Spleen (tissue), 7 donors: ENCODE results near the gene FDX2.

ENCODE experiments used
- CTCF ChIP-seq, 11 experiments: fragments of 200-600 bp in 7 of 11; fragments of 450-650 bp in 4 of 11; sonication (generic) in 4 of 11; IDR thresholded peaks in 8 of 11; conservative IDR thresholded peaks in 3 of 11; 1 replicate in 7 of 11; 2 replicates in 4 of 11; pipeline versions ENCODE4 v1.4.0 to v1.8.0; 2016 to 2021; ENCODE audit warnings: antibody characterized with exemption in 11 of 11, inconsistent platforms in 4 of 11, mild to moderate bottlenecking in 1 of 11
- POLR2A ChIP-seq, 3 donors: fragments of 450-650 bp; IDR thresholded peaks; one replicate each; pipeline ENCODE4 v1.5.1; 2017; ENCODE audit warnings: antibody characterized with exemption in 3 of 3, mild to moderate bottlenecking in 1 of 3
- donor health status: DM: no; HTN: no; CAD: no; lungs with moderate emphysema.
- donor health status: DM: no; HTN: no; CAD: no.
- donor health status: DM: no; HTN: no; CAD: no.

GRCh38 chr19:10318807-10319682, 3.2 kb upstream of the FDX2 start:
- TF ChIP-seq CTCF (IDR thresholded peaks at IDR 0.05 in 8 of 11, conservative IDR thresholded peaks at IDR 0.05 in 3 of 11) (no peak), POLR2A (IDR thresholded peaks at IDR 0.05) (no peak)
